Right cardiac atrium (tissue), 5 donors: Measurements from ENCODE around the gene BHLHE40. TPM values are rescaled to one million over a fixed set of nuclear protein-coding genes. Genes with fewer than 3 reads are reported as not detected.
A peak's percentile ranks its signal among the peaks of the same experiment; 100 is the strongest.

Experiments
- ATAC-seq, 2 donors: fragments of 200-7000 bp; cut with Tn5 transposase; one replicate each; pipeline versions ENCODE4 v1.8.0 to v1.9.1; 2020; ENCODE audit warnings: moderate library complexity in 2 of 2, mild to moderate bottlenecking in 1 of 2
- DNase-seq, 3 donors: peaks; one replicate each; pipeline ENCODE4 v3.0.0-alpha.2; 2020
- H3K27ac ChIP-seq: one replicate; pipeline ENCODE4 v1.5.1; 2013; ENCODE audit warnings: mild to moderate bottlenecking, low read length, control low read depth, moderate library complexity
- H3K27me3 ChIP-seq: one replicate; pipeline ENCODE4 v1.6.1; 2013; ENCODE audit not compliant: control insufficient read depth, insufficient read depth
- H3K4me1 ChIP-seq: one replicate; pipeline ENCODE4 v1.6.1; 2013; ENCODE audit warnings: low read length; ENCODE audit not compliant: control insufficient read depth, insufficient read depth
- H3K4me3 ChIP-seq: one replicate; pipeline ENCODE4 v1.5.1; 2013; ENCODE audit warnings: low read length, control low read depth
- H3K9me3 ChIP-seq: one replicate; pipeline ENCODE4 v1.6.1; 2013; ENCODE audit warnings: low read length; ENCODE audit not compliant: control insufficient read depth
- WGBS: extraction: QIAGEN DNeasy Blood & Tissue Kit; methylation state at CpG from one replicate; pipeline ENCODE4 v1.1.7; 2013; 5-methylcytosine and 5-hydroxymethylcytosine counted together
- intact Hi-C, 4 donors: fragments of 100-400 bp; cut with DNase I; formaldehyde crosslinking; loops; one replicate each; pipeline versions ENCODE4 v1.11.0 to v1.14.0; 2022 to 2023
- polyA plus RNA-seq: library from polyadenylated mRNA; stranded (reverse); fragments of 200-250 nt; gene quantifications from one replicate; pipeline ENCODE4 v1.2.3, GENCODE V29; 2013
- total RNA-seq, 4 donors: library from RNA; stranded (reverse); fragmentation: NEBNext Ultra II Directional; extraction: Animal tissue kit (Norgen Biotek cat#: 25700); gene quantifications; one replicate each; pipeline ENCODE4 v1.2.1, GENCODE V29; 2021
- donor health status: healthy with polysubstance abuse.
- donor health status: DM: no; HTN: yes; CAD: no.
- donor health status: DM: no; HTN: no; CAD: no.
- donor health status: DM: no; HTN: yes; CAD: no; lungs with severe emphysema.
- donor health status: DM: yes; HTN: yes; CAD: no.

The BHLHE40 gene
- total and polyA plus RNA-seq, 5 donors = 22.9 to 65.9 (median 34.1) TPM

DNA sequence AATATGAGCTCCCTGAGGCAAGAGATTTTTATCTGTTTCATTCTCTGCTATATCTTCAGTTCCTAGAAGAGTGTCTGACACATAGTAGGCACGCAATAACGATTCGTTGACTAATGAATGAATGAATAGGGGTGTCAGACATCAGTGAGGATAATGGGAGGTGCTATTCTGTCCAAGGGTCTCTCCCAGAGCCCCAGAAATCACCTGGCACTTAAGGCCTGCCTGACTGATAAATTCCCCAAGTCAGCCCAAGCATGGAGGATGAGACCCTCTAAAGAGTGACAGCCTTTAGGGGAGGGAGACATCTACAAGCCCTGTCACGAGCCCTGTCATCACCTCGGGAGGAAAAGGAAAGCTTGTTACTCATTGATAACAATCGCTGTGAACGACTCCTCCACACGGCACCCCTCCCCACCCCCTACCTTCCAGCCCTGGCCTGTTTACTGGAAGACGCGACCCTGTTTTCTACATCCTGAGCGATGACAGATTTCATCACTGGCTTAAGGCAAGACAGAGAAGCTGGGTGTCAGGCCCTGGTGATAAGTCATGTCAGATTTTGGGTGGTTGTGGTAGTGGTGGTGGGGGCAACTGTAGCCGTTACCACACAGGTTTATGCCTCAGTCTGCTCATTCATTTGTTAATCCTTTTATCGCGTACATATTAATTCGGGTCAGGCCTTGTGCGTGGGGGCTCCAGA lies 23.1 kb downstream of the BHLHE40 start:
- H3K4me3 ChIP-seq = no peak overlapping the region
- ATAC-seq = no peak
- DNase-seq = no peak
- H3K27me3 ChIP-seq = no peaks in the 10 kb centered on the region
- H3K9me3 ChIP-seq = no peaks in the 10 kb centered on the region
- WGBS = 57% methylated on average over 16 of the region's 16 CpGs
- no peak overlapping the region for H3K27ac ChIP-seq
- H3K4me1 ChIP-seq = no peaks in the 10 kb centered on the region
- intact Hi-C loops = no loop called here

DNA sequence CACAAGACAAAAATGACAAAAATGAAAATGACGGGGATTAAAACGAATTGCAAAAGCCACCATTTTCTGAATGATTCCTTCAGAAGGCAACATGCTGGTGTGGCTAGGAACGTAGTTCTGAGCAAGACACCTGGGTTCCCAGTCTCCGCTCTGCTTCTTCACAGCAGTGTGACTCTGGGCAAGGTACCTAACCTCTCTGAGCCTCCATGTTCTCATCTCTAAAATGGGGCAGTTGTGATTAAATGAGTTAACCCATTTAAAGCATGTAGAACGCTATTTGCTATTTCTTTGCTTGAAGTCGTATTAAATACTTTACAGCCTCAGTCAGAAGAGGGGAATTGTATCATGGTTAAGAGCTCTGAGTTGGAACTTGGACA lies 23.6 kb downstream of the BHLHE40 start:
- intact Hi-C loops = no loop called here
- ATAC-seq (no peak), DNase-seq (no peak)
- no peaks in the 10 kb centered on the region for H3K27me3 ChIP-seq
- H3K4me3 ChIP-seq = no peak overlapping the region
- no peaks in the 10 kb centered on the region for H3K9me3 ChIP-seq
- 94% methylated on average over 6 of the region's 6 CpGs for WGBS
- H3K4me1 ChIP-seq = no peaks in the 10 kb centered on the region
- no peak overlapping the region for H3K27ac ChIP-seq

DNA sequence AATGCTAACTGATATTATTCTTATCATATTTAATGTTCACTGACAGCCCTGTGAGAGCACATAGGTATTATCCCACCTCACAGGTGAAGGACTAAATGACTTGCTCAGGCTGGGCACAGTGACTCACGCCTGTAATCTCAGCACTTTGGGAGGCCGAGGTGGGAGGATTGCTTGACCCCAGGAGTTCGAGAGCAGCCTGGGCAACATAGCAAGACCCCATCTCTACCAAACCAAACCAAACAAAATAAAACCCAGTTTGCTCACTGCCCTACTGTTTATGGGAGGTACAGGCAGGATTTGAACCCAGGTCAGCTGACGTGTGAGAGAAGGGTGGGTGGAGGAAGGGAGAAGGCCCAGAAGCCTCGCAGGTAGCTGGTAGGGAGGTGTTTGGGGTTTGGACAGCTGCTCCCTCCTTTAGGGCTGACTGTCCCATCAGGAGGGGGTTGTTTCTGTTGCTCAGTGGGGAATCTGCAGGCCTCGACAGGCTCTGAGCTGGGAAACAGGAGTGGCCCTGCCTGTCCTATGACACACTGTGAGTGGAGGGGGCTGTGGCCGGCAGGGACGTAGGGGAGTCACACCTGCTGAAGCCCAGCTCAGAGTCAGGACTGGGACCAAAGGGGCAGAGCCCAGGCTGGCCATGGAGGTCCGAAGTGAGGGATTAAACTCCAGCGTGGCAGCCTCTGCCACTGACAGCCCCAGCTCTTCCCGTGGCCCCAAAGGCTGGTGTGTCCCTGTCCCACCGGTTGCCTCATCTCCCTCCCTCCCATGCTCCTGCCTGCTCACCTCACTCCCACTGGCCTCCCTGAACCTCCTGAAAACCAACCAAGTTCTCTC lies 25.3 kb downstream of the BHLHE40 start:
- 91% methylated on average over 12 of the region's 12 CpGs for WGBS

DNA sequence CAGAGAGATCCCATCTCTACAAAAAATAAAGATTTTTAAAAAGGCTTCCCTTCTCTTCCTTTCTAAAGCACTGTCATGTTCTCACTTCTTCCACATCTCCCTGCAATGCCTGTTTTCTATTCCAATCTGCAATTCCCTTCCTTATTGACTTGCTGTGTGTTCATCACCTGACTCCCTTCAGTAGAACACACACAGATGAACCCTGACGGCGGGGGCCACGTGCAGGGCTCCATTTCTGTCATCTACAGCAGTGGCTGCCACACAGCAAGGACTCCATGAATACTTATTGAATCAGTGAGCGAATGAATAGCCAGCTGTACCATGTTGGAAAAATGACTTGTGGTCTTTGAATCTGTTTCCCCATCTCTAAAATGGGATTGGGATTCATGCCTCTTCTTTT lies 26.1 kb downstream of the BHLHE40 start:
- no peak for ATAC-seq
- H3K9me3 ChIP-seq = no peaks in the 10 kb centered on the region
- H3K27ac ChIP-seq = no peak overlapping the region
- no peaks in the 10 kb centered on the region for H3K27me3 ChIP-seq
- H3K4me1 ChIP-seq = no peaks in the 10 kb centered on the region
- H3K4me3 ChIP-seq = no peak overlapping the region
- 70% methylated on average over 4 of the region's 4 CpGs for WGBS
- no peak for DNase-seq
- intact Hi-C loops = no loop called here

More for the DNA sequence above, 25.3 kb downstream of the BHLHE40 start:
- Histone ChIP-seq H3K9me3 (no peaks in the 10 kb centered on the region), H3K27me3 (no peaks in the 10 kb centered on the region), H3K27ac (no peak overlapping the region), H3K4me3 (no peak overlapping the region), H3K4me1 (no peaks in the 10 kb centered on the region)
- intact Hi-C loops = no loop called here
- no peak for ATAC-seq
- peak in 1 of 3 donors; percentile 44 for DNase-seq

DNA sequence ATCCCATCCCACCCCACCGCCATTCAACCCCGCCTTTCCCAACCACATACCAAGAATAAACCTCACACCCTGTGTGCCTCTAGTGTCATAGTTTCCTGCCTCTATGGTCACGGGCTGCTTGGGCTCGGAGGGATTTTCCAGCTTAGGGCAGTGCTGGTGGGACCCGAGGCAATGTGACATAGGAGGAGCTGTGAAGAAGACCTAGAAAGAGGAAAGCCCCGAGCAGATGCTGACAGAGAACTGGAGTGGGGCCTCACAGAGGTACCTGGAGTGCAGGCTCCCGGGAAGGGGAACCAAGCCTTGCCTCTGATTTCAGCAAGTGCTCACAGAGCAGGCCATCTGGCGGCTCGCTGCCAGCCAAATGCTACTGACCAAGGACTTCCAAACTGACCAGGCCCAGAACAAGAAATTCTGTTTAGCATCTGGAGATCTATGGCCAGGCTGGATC lies 27.5 kb downstream of the BHLHE40 start:
- peak in 1 of 2 donors; percentile 29 for ATAC-seq
- Histone ChIP-seq H3K27ac (no peak overlapping the region), H3K4me3 (no peak overlapping the region), H3K27me3 (no peaks in the 10 kb centered on the region), H3K4me1 (no peaks in the 10 kb centered on the region), H3K9me3 (no peaks in the 10 kb centered on the region)
- DNase-seq = peak in 2 of 3 donors; percentile 68 to 70
- WGBS = 64% methylated on average over 9 of the region's 9 CpGs
- intact Hi-C loops = no loop called here

DNA sequence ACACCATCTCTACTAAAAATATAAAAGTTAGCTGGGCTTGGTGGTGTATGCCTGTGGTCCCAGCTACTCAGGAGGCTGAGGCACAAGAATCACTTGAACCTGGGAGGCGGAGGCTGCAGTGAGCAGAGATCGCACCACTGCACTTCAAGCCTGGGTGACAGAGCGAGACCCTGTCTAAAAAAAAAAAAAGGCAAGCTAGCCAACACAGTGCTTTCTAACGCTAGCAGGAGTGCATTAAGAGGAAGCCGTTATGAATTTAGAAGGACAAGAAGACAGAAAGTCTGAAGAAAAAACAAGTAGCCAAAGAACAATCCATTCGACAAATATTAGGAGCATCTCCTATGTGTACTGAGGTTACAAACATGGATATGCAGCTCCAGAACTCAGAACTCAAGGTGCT lies 28.6 kb downstream of the BHLHE40 start:
- DNase-seq (no peak), ATAC-seq (no peak)
- Histone ChIP-seq H3K4me1 (peaks cover 4% of the 10 kb centered on the region), H3K27me3 (no peaks in the 10 kb centered on the region), H3K9me3 (no peaks in the 10 kb centered on the region), H3K27ac (no peak overlapping the region), H3K4me3 (no peak overlapping the region)
- intact Hi-C loops = no loop called here
- WGBS = 91% methylated on average over 6 of the region's 6 CpGs

DNA sequence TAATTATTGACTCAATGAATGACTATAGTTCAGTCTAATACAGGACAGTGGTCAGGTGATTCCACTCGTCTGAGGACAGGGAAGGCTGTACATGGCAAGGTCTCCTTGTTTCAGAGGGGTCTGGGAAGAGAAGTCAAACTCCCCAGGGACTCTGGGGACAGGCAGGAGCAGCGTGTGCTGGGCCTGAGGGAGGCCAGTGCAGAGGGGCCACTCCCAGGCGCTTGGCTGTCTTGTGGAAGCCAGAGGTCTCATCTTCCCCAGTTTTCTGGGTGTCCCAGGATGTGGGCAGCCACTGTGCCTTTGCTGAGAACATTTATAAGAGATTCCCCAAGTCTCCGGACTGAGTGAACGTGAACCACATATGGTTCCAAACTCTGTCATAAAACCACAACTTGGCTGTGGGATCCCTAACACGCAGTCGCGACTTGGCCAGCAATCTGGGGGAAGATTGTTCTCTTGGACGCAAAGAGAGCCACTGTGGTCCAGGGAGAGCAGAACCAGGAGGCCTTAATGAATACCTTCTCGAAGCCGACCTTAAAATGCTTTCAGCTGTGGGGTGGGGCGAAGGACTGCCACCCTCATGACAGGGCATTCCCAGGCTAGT lies 30.4 kb downstream of the BHLHE40 start:
- WGBS = 60% methylated on average over 12 of the region's 12 CpGs
- peak in 1 of 2 donors; percentile 14 for ATAC-seq

DNA sequence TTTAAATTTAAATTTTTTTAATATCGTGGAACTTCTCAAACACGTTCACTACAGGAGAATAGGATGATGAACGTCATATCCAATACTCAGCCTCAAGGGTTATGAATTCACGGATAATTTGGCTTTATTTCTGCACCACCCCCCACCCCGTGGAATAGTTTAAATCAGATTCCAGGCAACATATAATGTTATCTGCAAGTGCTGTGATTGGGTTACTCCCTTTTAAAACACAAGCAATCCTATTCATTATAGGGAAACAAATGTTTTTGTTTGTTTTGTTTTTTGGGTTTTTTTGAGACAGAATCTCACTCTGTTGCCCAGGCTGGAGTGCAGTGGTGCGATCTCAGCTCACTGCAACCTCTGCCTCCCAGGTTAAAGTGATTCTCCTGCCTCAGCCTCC lies 30.9 kb downstream of the BHLHE40 start:
- intact Hi-C loops = no loop called here

More for the DNA sequence above, 30.4 kb downstream of the BHLHE40 start:
- H3K27me3 ChIP-seq = no peaks in the 10 kb centered on the region
- intact Hi-C loops = no loop called here
- H3K9me3 ChIP-seq = no peaks in the 10 kb centered on the region
- peaks cover 11% of the 10 kb centered on the region for H3K4me1 ChIP-seq
- no peak overlapping the region for H3K4me3 ChIP-seq
- H3K27ac ChIP-seq = no peak overlapping the region
- DNase-seq = peak in 2 of 3 donors; percentile 44 to 51

DNA sequence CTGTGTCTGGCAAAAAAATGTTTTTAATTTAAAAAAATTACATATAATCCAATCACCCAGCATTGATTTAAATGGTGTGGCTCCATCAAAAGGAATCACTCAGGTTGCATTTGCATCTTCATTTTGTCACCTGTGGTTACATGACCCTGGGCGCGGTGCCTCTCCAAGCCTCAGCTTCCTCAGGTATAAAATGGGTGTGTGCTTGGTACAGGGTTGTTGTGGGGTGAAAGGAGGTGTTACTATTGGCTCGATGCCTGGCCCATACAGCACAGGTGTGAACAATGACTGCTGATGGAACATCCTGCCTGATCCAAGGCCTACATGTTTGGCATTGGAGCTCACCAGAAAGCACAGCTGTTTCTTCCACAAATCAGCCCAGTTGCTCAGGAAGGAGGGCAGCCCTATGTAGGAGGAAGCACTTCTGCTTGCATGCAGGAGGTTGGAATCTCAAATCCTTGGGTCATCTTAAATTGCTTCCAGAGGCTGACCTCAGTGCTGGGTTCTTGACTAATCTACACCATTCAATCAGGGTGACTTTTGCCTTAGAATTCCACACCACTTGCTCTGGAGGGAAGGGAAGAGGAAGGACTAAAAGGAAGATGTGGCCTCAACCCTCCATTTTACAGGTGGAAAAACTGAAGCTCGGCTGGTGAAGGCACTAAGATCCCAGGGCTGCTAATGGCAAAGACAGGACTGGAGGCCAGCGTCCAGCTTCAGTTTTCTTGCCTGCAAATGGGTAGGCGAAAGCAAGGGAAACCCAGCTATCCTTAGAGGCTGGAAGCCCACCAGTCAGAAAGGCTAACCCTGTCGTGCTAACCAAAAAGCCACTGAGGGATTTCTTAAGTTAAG lies 31.7 kb downstream of the BHLHE40 start:
- Histone ChIP-seq H3K27me3 (no peaks in the 10 kb centered on the region), H3K27ac (no peak overlapping the region), H3K9me3 (no peaks in the 10 kb centered on the region), H3K4me1 (peaks cover 12% of the 10 kb centered on the region), H3K4me3 (no peak overlapping the region)
- 79% methylated on average over 7 of the region's 7 CpGs for WGBS
- intact Hi-C loops = no loop called here
- DNase-seq (no peak), ATAC-seq (no peak)

More for the DNA sequence above, 30.9 kb downstream of the BHLHE40 start:
- no peaks in the 10 kb centered on the region for H3K27me3 ChIP-seq
- DNase-seq (no peak), ATAC-seq (no peak)
- peaks cover 12% of the 10 kb centered on the region for H3K4me1 ChIP-seq
- H3K4me3 ChIP-seq = no peak overlapping the region
- no peaks in the 10 kb centered on the region for H3K9me3 ChIP-seq
- WGBS = 79% methylated on average over 6 of the region's 6 CpGs
- H3K27ac ChIP-seq = no peak overlapping the region

DNA sequence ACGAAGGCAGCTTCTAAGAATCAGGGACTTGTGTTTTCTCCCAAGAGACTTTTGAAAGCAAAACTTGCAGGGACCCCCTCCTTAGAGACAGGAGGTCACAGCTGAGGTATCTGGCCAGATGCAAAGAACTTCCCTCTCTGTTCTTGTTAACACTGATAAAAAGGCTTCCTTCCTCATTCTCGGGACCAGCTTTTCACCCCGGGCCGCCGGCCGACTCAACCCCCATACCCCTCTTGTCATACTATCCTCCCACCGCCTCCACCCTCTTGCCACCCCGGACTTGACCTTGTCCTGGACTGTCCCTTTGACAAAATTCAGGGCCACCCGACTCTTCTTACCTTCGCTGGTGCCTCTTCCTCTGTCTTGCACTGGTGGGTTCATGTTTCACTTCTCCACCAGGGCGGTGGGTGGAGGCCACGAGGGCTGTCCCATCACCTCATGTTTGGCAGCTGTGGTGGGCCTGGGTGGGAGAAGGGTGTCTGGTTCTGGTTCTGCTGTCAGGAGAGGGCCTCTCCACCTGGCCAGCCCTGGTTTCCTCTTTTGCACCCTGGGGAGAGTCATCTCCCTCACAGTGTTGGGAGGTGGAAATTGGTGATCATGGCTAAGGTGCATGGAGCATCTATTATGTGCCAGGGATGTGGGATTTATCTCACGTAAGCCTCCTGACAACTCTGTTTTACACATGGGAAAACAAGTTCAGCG lies 32.5 kb downstream of the BHLHE40 start:
- 68% methylated on average over 14 of the region's 14 CpGs for WGBS

More for the DNA sequence above, 32.5 kb downstream of the BHLHE40 start:
- peaks cover 12% of the 10 kb centered on the region for H3K4me1 ChIP-seq
- H3K27me3 ChIP-seq = no peaks in the 10 kb centered on the region
- ATAC-seq (no peak), DNase-seq (no peak)
- H3K9me3 ChIP-seq = no peaks in the 10 kb centered on the region
- no peak overlapping the region for H3K27ac ChIP-seq
- no peak overlapping the region for H3K4me3 ChIP-seq
- intact Hi-C loops = no loop called here
